C1 segment of cervical spinal cord (tissue), 14 donors: Measurements from ENCODE around the gene HIVEP3.
"Not testable (repeated sequence)": the region's sequence is repeated elsewhere in the genome, so short reads cannot be mapped to it uniquely, and the experiment has no call there.

Source experiments
- DNase-seq, 14 donors: peaks; one replicate each; lab custom pipeline; 2025; lab: John Stamatoyannopoulos, UW

Gene HIVEP3

GRCh38 chr1:41714638-41715389 lies 203.9 kb downstream of the HIVEP3 start:
- peak in 1 of 14 donors; percentile 76 for DNase-seq

DNA sequence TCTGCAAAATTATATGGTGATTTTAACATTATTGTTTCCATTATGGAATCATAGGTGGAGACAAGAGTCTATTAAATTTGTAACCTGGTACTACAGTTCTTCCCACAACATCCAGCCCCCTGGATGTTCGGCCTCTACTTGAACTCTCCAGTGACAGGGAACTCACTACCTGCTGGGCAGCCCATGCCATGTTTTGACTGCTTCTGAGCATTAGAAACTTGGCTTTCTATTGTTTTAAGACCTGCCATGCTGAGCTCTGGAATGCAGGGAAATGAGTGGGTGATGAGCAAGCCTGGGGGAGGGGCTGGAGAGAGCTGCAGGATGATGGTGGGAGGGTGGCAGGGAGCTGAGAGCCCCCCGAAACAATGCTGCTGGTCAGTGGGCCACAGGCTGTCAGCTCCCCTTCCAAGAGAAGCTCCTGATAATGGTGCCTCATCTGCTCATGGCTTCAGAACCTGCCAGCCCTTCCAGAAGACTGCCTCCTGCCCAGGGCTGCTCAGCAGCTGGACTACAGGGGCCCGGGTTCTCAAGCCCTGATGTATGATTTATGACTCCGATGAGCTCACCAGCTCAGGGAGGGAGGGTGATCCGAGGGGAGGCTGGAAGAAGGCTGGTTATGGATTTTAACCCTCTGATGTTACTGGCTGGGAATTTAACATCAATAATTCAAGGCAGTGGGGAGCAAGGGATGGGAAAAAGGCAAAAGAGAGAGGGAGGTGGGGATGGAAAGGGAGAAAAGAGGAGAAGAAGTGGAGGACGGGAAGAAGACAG lies 205.0 kb downstream of the HIVEP3 start:
- no peak for DNase-seq

DNA sequence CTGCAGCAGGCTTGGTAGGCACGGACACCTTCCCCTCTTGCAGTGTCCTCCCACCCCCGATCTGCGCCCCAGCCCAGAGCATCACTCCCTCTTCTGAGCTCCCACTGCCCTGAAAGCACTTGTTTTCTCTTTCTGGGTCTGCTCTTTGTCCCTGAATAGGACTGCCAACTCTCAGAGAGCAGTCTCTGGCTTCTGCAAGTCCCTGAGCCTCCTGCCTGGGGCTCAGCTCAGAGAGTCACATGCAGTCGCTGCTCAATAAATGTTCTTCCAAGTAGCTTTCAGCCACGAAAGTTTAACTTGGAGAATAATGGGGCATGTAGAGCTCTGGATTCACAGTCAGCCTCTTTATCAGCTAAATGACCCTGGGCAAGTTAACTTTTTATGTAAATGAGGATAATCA lies 205.6 kb downstream of the HIVEP3 start:
- peak in 5 of 14 donors; percentile 19 to 62 (median 25) for DNase-seq

GRCh38 chr1:41712695-41713094 lies 206.0 kb downstream of the HIVEP3 start:
- DNase-seq = peak in 8 of 14 donors; percentile 32 to 62 (median 48)

DNA sequence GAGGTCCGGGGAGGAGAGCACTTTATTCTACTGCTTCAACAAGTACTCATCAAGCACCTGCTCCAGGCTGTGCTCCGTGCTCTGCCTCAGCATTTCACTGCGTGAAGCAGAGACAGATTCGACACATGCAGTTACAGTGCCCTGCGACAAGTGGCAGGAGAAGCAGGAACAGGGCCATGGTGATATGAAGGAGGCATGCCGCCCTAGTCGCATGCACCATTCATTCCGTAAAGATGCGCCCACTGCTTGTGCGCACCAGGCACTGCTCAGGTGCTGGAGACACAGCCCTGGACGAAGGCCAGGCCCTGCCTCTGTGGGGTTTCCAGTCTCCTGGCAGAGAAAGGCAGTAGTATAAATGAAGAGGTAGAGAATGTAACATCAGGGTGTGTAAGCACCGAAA lies 206.6 kb downstream of the HIVEP3 start:
- peak in 1 of 14 donors; percentile 20 for DNase-seq

DNA sequence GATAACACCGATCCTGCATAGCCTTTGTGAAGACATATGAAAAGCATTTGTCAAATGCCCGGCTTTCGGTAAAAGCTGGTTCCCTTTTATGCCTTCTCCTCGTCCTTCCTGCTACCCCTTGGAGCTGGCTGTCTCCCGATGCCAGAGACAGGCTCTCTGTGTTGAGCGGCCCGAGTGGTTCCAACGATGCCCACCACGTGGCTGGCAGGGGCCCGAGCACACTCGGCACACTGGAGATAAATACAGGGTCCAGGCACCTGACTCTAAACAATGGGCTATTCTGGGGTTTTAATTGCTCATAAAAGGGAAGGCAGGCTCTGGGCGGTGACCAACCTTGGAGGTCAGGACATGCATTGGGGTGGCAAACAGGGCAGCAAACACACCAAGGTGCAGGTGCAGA lies 207.1 kb downstream of the HIVEP3 start:
- DNase-seq = peak in 4 of 14 donors; percentile 13 to 27 (median 20)

GRCh38 chr1:41710980-41711379 lies 207.7 kb downstream of the HIVEP3 start:
- no peak for DNase-seq

- no peak for DNase-seq
Measured at GRCh38 chr1:41709873-41710272, 208.8 kb downstream of the HIVEP3 start.

- no peak for DNase-seq
Measured at GRCh38 chr1:41709331-41709730, 209.4 kb downstream of the HIVEP3 start.

DNA sequence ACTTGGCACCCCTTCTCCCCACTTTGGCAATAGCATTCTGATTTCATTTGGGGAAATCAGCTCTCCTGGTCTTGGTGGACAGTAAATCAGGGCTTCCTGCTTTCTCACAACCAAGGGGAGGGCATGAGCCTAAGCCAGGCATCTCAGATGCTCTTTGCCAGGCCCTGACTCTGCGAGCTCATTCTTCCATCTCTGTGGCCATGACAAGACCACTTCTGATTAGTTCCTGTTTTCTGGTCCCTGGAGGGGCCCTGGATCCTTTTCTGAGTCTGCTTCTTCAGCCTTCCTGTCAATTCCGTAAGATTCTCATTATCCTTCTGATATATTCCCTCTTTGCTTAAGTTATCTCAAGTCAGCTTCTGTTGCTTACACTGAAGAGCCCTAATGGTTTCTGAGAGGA lies 210.4 kb downstream of the HIVEP3 start:
- no peak for DNase-seq

DNA sequence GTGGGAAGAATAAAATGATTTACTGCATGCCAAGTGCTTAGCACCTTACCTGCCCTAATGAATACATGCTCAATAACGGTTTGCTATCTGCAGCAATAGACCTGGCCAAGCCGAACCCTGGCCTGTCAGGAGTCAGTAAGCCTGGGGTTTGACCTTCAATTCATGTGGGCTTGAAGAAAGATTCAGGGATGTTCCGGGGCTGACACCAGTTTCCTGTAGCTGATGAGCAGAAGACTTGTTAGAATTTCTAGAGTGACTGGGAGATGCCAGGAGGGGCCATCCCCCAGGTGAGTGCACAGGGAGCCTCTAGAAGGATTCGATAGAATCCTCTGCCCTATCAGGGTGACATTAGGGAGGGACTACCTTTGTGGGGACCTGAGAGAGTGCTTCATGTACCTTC lies 210.9 kb downstream of the HIVEP3 start:
- no peak for DNase-seq

DNA sequence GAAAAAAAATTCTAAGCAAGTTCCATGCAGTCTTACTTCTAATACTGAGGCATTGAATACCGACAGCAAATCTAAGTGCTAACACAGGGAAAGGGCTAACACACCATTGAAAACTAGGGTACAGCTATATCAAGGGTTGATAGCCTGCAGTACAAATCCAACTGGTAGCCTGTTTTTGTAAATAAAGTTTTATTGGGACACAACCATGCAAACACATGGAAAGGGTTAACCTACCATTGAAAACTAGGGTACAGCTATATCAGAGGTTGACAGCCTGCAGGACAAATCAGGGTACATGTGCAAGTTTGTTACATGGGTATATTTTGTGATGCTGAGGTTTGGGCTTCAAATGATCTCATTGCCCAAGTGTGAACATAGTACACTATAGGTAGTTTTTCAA lies 212.9 kb downstream of the HIVEP3 start:
- no peak for DNase-seq

- DNase-seq = no peak
Measured at GRCh38 chr1:41704196-41704595, 214.5 kb downstream of the HIVEP3 start.

DNA sequence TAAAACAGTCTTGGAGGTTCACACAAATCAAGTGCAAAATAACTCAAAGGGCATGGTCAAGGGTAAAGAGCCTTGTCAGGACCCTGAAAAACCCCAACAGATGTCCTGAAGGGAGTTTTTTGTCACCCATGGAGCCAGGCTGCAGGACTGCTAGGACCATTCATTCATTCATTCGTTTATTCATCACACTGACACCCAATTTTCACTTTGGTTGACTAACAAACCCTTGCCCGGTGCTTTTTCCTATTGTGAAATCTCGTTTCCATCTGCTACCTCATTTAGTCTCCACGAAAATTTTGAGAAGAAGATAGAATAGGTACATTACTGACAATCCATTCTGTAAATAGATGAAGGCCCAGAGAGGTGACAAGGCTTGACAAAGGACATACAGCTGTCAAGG lies 216.0 kb downstream of the HIVEP3 start:
- DNase-seq = no peak

DNA sequence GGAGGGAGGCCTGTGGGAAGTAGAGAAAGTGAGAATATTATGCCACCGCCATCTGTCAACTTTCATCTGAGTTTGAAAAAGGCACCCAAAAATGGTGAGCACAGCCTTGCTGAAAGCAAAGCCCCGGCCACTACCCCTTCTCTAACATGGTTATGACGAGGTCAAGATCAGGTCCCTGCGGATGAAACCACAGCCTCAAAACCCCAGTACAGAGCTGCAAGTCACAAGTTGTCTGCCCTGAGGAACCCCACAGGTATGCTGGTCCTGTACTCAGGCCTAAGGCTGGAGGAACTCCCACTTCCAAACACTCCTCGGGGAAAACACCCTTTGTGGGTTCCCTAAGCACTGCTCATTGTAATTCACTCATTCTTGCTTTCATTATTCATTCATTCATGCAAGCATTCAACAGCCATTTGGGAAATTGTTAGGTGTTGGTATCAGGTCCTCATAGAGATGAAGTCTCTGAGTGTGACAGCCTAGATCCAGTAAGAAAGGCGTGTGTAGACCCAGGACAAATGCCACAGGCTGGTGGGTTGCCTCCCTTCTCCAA lies 217.7 kb downstream of the HIVEP3 start:
- DNase-seq = no peak

DNA sequence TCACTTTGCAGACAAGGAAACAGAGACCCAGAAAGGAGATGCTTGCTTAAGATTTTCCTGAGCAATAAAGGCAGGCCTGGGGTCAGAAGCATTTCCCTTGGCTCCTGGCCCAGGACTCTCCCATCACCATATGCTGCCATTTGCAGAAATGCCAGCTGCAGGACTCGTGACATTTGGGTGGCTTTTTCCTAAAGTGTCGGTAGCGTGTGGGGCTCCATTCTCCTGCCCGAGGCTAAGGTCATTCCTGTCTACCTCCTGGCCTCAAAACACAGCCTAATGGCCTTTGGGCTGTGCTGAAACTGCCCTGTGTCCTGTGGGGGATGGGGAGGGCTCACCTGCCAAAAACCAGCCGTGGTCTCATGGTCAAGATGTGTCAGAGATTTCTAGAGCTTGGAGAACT lies 218.1 kb downstream of the HIVEP3 start:
- DNase-seq = peak in 1 of 14 donors; percentile 24

- no peak for DNase-seq
Measured at GRCh38 chr1:41699861-41700248, 218.9 kb downstream of the HIVEP3 start.

GRCh38 chr1:41698916-41699860 lies 219.5 kb downstream of the HIVEP3 start:
- DNase-seq = no peak

GRCh38 chr1:41696381-41696780 lies 222.3 kb downstream of the HIVEP3 start:
- no peak for DNase-seq

GRCh38 chr1:41695118-41695745 lies 223.5 kb downstream of the HIVEP3 start:
- DNase-seq = peak in 8 of 14 donors; percentile 8 to 54 (median 21)

DNA sequence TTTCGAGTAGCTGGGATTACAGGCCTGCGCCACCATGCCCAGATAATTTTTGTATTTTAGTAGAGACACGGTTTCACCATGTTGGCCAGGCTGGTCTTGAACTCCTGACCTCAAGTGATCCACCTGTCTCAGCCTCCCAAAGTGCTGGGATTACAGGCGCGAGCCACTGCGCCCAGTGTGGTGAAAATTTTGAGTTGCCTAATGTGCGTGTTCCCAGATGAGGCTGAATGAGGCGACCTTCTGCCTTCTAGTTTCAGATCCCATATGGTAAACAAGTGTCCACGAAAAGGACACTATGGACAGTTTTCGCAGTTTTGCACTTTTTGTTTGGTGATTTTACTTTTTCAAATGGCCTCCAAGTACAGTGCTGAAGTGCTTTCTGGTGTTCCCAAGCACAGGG lies 226.8 kb downstream of the HIVEP3 start:
- DNase-seq = not testable (repeated sequence)
